ENCODE measurements around the gene IVL. TPM values are rescaled to one million over a fixed set of nuclear protein-coding genes. Genes with fewer than 3 reads are reported as not detected.

IVL gene
- total RNA-seq, 1 donor from 2014 or later: not detected

DNA sequence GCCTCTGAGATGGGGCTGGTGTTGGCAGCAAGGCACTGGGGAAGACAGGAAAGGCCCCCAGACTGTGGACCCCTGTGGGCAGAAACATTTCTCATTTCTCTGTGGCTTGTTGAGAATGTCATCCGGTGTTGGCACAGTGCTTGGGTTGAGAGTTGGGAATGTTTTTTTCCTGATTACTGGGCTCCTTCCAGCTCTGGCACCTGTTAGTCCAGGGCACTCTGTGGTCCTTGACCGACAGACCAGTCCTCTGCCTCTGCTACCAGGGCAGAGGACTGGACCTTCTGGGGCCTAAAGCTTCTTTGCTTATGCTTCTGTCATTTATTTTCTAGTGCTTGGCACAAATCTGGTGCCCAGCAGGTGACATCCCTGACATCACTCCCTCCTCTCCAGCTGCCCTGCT, 33.8 kb downstream of the IVL start:
- DNase-seq: no peak
- intact Hi-C loops (cut with micrococcal nuclease): no loop called here
- ATAC-seq: no peak

DNA sequence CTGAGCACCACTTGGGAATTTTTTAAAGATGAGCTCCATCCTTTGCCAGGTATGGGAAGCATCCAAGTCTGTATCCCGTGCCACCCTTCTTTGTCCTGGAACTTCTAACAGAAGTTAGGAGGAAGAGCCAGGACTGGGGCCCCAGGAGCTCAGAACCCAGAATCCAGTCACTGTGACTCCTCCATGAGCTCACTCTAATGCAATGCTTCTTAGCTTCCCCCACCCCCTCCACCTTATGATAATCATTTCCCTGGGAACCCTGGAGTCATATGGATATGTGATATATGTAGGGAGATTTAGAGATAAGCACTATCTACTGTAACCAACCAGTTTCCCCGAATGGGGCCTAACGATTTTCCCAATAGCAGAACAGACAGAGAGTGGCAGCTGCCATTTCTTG, 37.9 kb downstream of the IVL start:
- DNase-seq (no peak), ATAC-seq (no peak)
- intact Hi-C loops (cut with micrococcal nuclease): no loop called here

DNA sequence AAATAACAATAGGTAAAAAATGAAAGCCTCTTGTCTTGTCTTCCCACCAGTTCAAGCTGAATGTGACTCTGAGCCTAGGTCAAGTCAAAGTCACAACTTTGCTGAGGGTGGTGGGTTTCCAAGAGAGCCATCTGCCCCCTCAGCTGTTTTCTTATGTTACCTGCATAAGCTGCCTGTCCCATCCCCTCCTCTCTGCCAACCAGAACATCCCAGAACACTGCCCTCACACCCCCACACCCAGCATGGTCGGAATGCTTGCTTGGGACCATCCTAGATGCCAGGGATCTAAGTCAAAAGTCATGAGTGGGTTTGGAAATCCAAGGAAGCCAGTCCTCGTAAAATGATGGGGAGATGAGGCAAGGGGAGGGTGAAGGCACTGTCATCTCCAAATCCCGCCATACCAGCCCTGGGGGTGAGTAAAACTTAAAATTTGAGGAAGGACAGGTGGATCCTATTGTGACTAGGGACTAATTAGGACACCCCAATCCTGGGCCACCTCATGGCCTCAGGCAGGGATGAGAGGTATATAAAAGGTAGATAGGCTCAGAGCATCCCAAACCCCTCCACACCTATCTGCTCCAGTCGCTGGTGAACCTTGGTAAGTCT, 38.4 kb downstream of the IVL start, which contains the start of gene SPRR5:
Gene SPRR5, plus strand, starts transcription at position 556 of the 606 bp plus-strand sequence. CDS start 1,349 bp downstream, outside the sequence.
- DNase-seq (no peak), ATAC-seq (no peak)
- intact Hi-C loops (cut with micrococcal nuclease): no loop called here

DNA sequence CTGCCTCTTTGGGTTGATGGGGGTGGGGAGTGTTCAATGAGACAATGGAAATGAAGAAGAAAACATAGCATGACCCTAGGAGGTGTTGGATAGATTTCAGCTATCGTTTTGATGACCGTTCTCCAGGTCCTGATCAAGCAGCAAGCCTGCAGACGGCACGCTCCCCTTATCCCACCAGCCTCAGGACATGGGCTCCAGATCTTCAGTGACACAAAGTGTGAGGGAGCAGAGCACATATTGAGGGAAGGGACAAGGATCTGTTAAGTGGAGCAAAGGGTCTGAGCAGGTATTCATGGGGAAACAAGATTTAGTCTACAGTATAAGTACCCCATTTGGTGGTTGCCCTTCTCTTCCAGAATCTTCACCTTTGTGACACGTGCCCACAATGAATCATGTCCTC, 43.4 kb downstream of the IVL start:
- no peak for ATAC-seq
- intact Hi-C loops (cut with micrococcal nuclease): no loop called here
- DNase-seq: no peak

DNA sequence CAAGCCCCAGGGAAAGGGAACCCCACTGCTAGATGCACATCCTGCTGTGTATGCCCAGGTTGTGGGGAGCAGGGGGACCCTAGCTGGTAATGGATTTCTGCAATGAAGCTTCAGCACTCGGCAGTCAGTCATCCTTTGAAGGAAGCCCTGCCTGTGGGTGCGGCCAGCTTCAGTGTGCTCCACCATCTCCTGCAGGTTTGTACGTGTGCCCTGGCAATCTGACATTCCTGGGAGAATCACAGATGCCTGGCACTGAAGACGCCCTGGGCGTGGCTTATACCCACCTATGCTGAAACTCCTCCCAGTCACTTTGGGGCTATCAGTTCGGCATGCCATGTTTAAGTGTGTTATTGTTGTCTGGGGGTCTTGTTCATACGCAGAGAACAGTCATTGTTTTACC, 45.4 kb downstream of the IVL start:
- DNase-seq (no peak), ATAC-seq (no peak)
- intact Hi-C loops (cut with micrococcal nuclease): no loop called here

DNA sequence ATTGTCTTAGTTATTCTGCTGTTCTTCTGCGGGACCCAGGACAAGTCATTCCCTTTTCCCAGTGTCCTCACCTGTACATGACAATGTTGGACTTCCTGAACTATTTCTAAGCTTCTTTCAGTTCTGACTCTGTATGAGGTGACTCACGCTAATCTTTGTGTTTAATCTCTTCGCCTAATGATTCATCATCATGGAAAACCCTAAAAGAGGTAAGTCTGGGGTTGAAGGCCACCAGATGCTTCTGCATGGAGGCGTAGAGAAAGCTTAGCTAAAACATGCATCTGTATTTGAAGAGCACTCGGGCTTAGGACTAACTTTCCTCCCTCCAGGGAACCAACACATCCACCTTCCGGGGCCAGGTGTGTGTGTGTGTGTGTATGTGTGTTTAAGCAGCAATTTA, 46.1 kb downstream of the IVL start:
- intact Hi-C loops (cut with micrococcal nuclease): no loop called here
- DNase-seq: no peak
- ATAC-seq: no peak

DNA sequence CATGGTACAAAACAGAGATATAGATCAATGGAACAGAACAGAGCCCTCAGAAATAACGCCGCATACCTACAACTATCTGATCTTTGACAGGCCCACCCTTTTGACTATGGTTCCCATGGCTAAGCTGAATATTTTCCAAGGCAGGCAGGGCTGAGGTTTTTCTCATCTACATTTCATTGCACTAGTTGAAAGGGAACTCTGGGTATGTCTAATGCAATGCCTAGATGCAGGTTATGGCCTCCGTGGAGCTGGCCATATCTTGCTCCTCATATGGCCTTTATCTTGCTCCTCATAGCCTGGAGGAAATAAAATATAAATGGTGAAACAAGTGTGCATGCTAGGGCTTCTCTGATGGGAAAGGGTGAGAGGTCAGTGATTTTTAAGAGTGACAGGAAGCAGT, 49.2 kb downstream of the IVL start:
- DNase-seq: no peak
- no peak for ATAC-seq

DNA sequence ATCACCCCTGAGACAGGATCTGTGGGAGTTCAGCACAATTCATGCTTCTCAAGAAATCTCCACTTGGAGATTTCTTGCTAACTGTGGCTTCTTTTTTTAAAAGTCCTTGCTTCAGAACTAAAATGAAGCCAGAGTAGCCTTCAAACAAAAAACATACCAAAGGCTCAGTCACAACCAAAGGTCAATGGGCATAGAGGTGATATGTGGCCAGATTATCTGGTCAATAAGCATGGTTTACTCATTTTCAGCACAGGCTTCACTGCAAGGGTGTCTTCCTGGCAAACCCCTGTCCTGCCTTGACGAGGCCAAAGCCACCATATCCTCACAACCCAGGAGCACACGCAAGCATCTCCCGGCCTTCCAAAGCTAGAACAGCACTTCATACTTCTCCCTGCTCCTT, 50.9 kb downstream of the IVL start:
- ATAC-seq (no peak), DNase-seq (no peak)
- intact Hi-C loops (cut with micrococcal nuclease): no loop called here

More for the DNA sequence above, 49.2 kb downstream of the IVL start:
- intact Hi-C loops (cut with micrococcal nuclease): no loop called here

DNA sequence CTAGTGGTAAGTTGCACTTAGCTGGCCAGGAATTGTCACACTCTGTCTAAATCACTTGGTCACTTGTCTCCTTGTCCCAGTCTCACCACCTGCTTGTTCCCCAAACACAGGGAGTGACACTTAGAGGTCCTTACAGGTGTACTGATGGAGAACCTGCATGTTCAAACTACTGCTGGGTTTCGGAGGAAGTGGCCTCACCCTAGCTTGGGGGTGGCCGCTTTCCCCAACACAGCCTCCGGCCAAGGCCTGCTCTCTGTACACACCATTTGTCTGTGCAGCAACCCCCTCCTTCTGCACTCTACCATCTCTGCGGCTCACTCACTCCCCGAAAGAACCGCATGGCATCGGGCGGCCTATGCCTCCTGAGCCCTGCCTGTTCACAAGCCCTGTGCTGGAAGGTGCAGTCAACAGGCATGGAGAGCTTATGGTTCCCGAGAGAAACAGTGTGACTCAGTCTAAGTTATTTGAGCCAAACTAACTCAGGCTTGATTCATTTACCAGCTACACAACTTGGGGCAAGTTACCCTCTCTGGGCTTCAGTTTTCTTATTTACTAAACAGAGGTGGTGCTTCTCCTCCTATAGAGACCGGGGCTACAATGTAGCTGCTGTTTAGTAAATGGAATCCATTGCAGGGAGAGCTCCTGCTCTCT, 51.6 kb downstream of the IVL start:
- no peak for ATAC-seq
- intact Hi-C loops (cut with micrococcal nuclease): no loop called here

DNA sequence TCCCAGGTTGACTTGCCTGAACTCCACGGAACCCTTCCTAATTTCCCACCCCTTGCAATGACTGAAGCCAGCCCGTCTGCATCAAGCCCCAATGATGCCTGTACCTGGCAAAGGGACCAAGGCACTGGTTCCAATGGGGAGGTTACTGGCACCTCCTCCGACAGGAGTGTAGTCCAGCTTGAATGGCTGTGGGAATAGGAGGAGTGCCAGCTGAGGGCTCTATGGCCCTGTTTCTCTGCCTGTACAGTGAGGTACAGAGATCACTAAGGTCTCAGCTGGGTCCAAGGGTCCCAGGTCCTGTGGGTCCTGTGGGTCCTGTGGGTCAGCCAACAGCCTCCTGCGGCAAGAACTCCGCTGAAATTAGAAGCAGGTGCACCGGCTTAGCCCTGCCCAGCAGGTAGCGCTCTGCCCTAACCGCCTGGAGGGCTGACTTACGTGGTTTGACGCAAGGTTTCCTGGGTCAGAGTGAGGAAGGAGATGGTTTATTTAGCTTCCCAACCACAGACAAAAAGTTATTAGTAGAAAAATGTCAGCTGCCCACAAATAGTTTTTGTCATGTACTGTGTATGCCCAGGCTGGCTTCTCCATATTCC, 52.2 kb downstream of the IVL start:
- no peak for ATAC-seq
- intact Hi-C loops (cut with micrococcal nuclease): no loop called here
- no peak for DNase-seq

More for the DNA sequence above, 51.6 kb downstream of the IVL start:
- no peak for DNase-seq

Other genes with a start within 250 kb of the IVL start
- not detected for gene LCE2D, start 245.2 kb upstream of the IVL start, total RNA-seq
- gene LCE2C, start 233.3 kb upstream of the IVL start, total RNA-seq: not detected
- gene LCE2B, start 222.4 kb upstream of the IVL start, total RNA-seq: not detected
- not detected for gene LCE2A, start 210.2 kb upstream of the IVL start, total RNA-seq
- not detected for gene LCE4A, start 200.4 kb upstream of the IVL start, total RNA-seq
- not detected for gene KPRP, start 150.5 kb upstream of the IVL start, total RNA-seq
- gene LCE1F, start 133.4 kb upstream of the IVL start, total RNA-seq: not detected
- gene LCE1E, start 122.3 kb upstream of the IVL start, total RNA-seq: not detected
- not detected for gene LCE1D, start 111.8 kb upstream of the IVL start, total RNA-seq
- not detected for gene LCE1C, start 101.9 kb upstream of the IVL start, total RNA-seq
- gene LCE1B, start 96.6 kb upstream of the IVL start, total RNA-seq: not detected
- not detected for gene LCE1A, start 81.1 kb upstream of the IVL start, total RNA-seq
- not detected for gene LCE6A, start 65.7 kb upstream of the IVL start, total RNA-seq
- not detected for gene LCE7A, start 48.5 kb upstream of the IVL start, total RNA-seq
- gene SMCP, start 30.2 kb upstream of the IVL start, total RNA-seq: not detected
- not detected for gene SPRR5, start 38.7 kb downstream of the IVL start, total RNA-seq
- not detected for gene SPRR4, start 62.1 kb downstream of the IVL start, total RNA-seq
- gene SPRR1A, start 75.5 kb downstream of the IVL start, total RNA-seq: not detected
- gene SPRR3, start 93.2 kb downstream of the IVL start, total RNA-seq: not detected
- not detected for gene SPRR1B, start 122.7 kb downstream of the IVL start, total RNA-seq
- not detected for gene SPRR2D, start 132.6 kb downstream of the IVL start, total RNA-seq
- gene SPRR2A, start 149.0 kb downstream of the IVL start, total RNA-seq: not detected
- gene SPRR2B, start 163.1 kb downstream of the IVL start, total RNA-seq: not detected
- gene SPRR2E, start 186.0 kb downstream of the IVL start, total RNA-seq: not detected
- not detected for gene SPRR2F, start 205.0 kb downstream of the IVL start, total RNA-seq
- gene SPRR2G, start 242.3 kb downstream of the IVL start, total RNA-seq: not detected